22Rv1 (cell line): ENCODE measurements around the gene FAM76A.
A peak's percentile ranks its signal among the peaks of the same experiment; 100 is the strongest.
"Not testable (repeated sequence)": the region's sequence is repeated elsewhere in the genome, so short reads cannot be mapped to it uniquely, and the experiment has no call there.

Source experiments
- H3K27ac ChIP-seq: fragments of 450-650 bp; 2 replicates; pipeline ENCODE4 v1.5.1; 2017
- CTCF ChIP-seq: fragments of 450-650 bp; IDR thresholded peaks from 2 replicates; pipeline ENCODE4 v1.5.1; 2017; ENCODE audit warnings: mild to moderate bottlenecking
- ZFX ChIP-seq: fragments of 450-650 bp; IDR thresholded peaks from 2 replicates; pipeline ENCODE4 v1.6.1; 2017; ENCODE audit warnings: antibody characterized with exemption, borderline replicate concordance

FAM76A gene

GRCh38 chr1:27772932-27773825, 47.4 kb downstream of the FAM76A start, which contains the start of gene STX12:
Gene STX12, plus strand, starts transcription at chr1:27773219. Its CDS starts 89 bp downstream, at chr1:27773308.
- peak within 1 kb of the TSS; percentile 62 for H3K27ac ChIP-seq
- TF ChIP-seq ZFX (no peak), CTCF (no peak)

- no peak for TF ChIP-seq ZFX
- TF ChIP-seq CTCF: no peak
- peak overlapping the region; percentile 62 for H3K27ac ChIP-seq
Measured at GRCh38 chr1:27773826-27774445, 48.2 kb downstream of the FAM76A start.

- no peak overlapping the region for H3K27ac ChIP-seq
- TF ChIP-seq CTCF (no peak), ZFX (no peak)
Measured at GRCh38 chr1:27774654-27775053, 48.9 kb downstream of the FAM76A start.

GRCh38 chr1:27775336-27775735, 49.6 kb downstream of the FAM76A start:
- H3K27ac ChIP-seq: not testable (repeated sequence)

GRCh38 chr1:27776276-27776675, 50.5 kb downstream of the FAM76A start:
- H3K27ac ChIP-seq: not testable (repeated sequence)

- H3K27ac ChIP-seq: no peak overlapping the region
Measured at GRCh38 chr1:27778056-27778455, 52.3 kb downstream of the FAM76A start.

GRCh38 chr1:27779122-27779521, 53.4 kb downstream of the FAM76A start:
- TF ChIP-seq ZFX (no peak), CTCF (no peak)

More at GRCh38 chr1:27778056-27778455, 52.3 kb downstream of the FAM76A start:
- TF ChIP-seq ZFX: no peak
- TF ChIP-seq CTCF: no peak

GRCh38 chr1:27782950-27783349, 57.2 kb downstream of the FAM76A start:
- TF ChIP-seq ZFX (no peak), CTCF (no peak)
- H3K27ac ChIP-seq: no peak overlapping the region

More at GRCh38 chr1:27779122-27779521, 53.4 kb downstream of the FAM76A start:
- H3K27ac ChIP-seq: no peak overlapping the region
